Measurements from ENCODE around the gene ACY1.

- no peak for TF ChIP-seq EZH2 (IDR thresholded peaks at IDR 0.05)
- no peak for TF ChIP-seq POLR2AphosphoS5 (IDR thresholded peaks at IDR 0.05; ENCODE audit: borderline replicate concordance, low read depth, low read length)
- TF ChIP-seq FOXP2 (optimal IDR thresholded peaks at IDR 0.05; ENCODE audit: control extremely low read depth, extremely low read length, insufficient read depth) = no peak
Measured at GRCh38 chr3:52028572-52028971, 45.2 kb downstream of the ACY1 start.

Measured in SK-N-MC (cell line).